ENCODE measurements around the gene MED15. TPM values are rescaled to one million over a fixed set of nuclear protein-coding genes. Genes with fewer than 3 reads are reported as not detected.
A peak's percentile ranks its signal among the peaks of the same experiment; 100 is the strongest.

Gene MED15
- total RNA-seq, 4 donors from 2014 or later = 16.5 to 110 (median 38.6) TPM

- no peak for TF ChIP-seq CTCF (IDR thresholded peaks at IDR 0.05)
- TF ChIP-seq POLR2A (IDR thresholded peaks at IDR 0.05) = no peak
- H3K27me3 ChIP-seq = no peaks in the 10 kb centered on the region
- H3K4me3 ChIP-seq = no peak overlapping the region
- peak overlapping the region; percentile 93 to 98 for H3K27ac ChIP-seq
- intact Hi-C loops (cut with DNase I; ENCODE audit: low total_unique reads) = no loop called here
- H3K36me3 ChIP-seq = no peaks in the 10 kb centered on the region
- peaks cover 39 to 46% of the 10 kb centered on the region in 2 donors for H3K4me1 ChIP-seq
- DNase-seq = peak in 1 of 2 donors; percentile 17
- no peaks in the 10 kb centered on the region for H3K9me3 ChIP-seq
These were observed 46.7 kb downstream of the MED15 start for GRCh38 chr22:20553947-20554741.

GRCh38 chr22:20554824-20555223, 47.4 kb downstream of the MED15 start:
- intact Hi-C loops (cut with DNase I; ENCODE audit: low total_unique reads) = no loop called here
- Histone ChIP-seq H3K4me1 (peaks cover 34 to 39% of the 10 kb centered on the region in 2 donors), H3K27ac (peak overlapping the region; percentile 10 to 98), H3K4me3 (no peak overlapping the region), H3K9me3 (no peaks in the 10 kb centered on the region), H3K27me3 (no peaks in the 10 kb centered on the region), H3K36me3 (no peaks in the 10 kb centered on the region)
- DNase-seq = peak in 1 of 2 donors; percentile 14
- TF ChIP-seq POLR2A (IDR thresholded peaks at IDR 0.05) = no peak
- TF ChIP-seq CTCF (IDR thresholded peaks at IDR 0.05) = no peak

GRCh38 chr22:20558534-20558933, 51.1 kb downstream of the MED15 start:
- Histone ChIP-seq H3K27me3 (no peaks in the 10 kb centered on the region), H3K4me1 (peaks cover 9 to 15% of the 10 kb centered on the region in 2 donors), H3K9me3 (no peaks in the 10 kb centered on the region), H3K36me3 (no peaks in the 10 kb centered on the region), H3K27ac (peak overlapping the region in 1 of 2 donors; percentile 98), H3K4me3 (no peak overlapping the region)
- DNase-seq = peak in 1 of 2 donors; percentile 1
- TF ChIP-seq CTCF (IDR thresholded peaks at IDR 0.05) (no peak), POLR2A (IDR thresholded peaks at IDR 0.05) (no peak)
- intact Hi-C loops (cut with DNase I; ENCODE audit: low total_unique reads) = no loop called here

GRCh38 chr22:20559174-20559760, 51.9 kb downstream of the MED15 start:
- H3K36me3 ChIP-seq = no peaks in the 10 kb centered on the region
- intact Hi-C loops (cut with DNase I; ENCODE audit: low total_unique reads) = no loop called here
- no peaks in the 10 kb centered on the region for H3K27me3 ChIP-seq
- no peaks in the 10 kb centered on the region for H3K9me3 ChIP-seq
- peaks cover 3 to 9% of the 10 kb centered on the region in 2 donors for H3K4me1 ChIP-seq
- H3K27ac ChIP-seq = no peak overlapping the region
- no peak for DNase-seq
- no peak overlapping the region for H3K4me3 ChIP-seq
- no peak for TF ChIP-seq POLR2A (IDR thresholded peaks at IDR 0.05)
- TF ChIP-seq CTCF (IDR thresholded peaks at IDR 0.05) = no peak

GRCh38 chr22:20560716-20561115, 53.3 kb downstream of the MED15 start:
- intact Hi-C loops (cut with DNase I; ENCODE audit: low total_unique reads) = no loop called here
- TF ChIP-seq POLR2A (IDR thresholded peaks at IDR 0.05) (no peak), CTCF (IDR thresholded peaks at IDR 0.05) (no peak)
- Histone ChIP-seq H3K4me1 (peaks cover 0 to 9% of the 10 kb centered on the region in 2 donors), H3K27me3 (no peaks in the 10 kb centered on the region), H3K36me3 (no peaks in the 10 kb centered on the region), H3K4me3 (no peak overlapping the region), H3K27ac (no peak overlapping the region), H3K9me3 (no peaks in the 10 kb centered on the region)
- no peak for DNase-seq

All from uterus (tissue), 4 donors.